Measurements from ENCODE around the gene C10orf90.

Gene C10orf90

GRCh38 chr10:126500866-126501265 lies 169.6 kb downstream of the C10orf90 start:
- no peak for DNase-seq

GRCh38 chr10:126500185-126500584 lies 170.3 kb downstream of the C10orf90 start:
- DNase-seq, result no peak

- DNase-seq, result no peak
These were observed 170.7 kb downstream of the C10orf90 start for GRCh38 chr10:126499744-126500143.

- no peak for DNase-seq
These were observed 172.8 kb downstream of the C10orf90 start for GRCh38 chr10:126497672-126498071.

- DNase-seq, result no peak
These were observed 173.5 kb downstream of the C10orf90 start for GRCh38 chr10:126496771-126497545.

- no peak for DNase-seq
These were observed 179.0 kb downstream of the C10orf90 start for GRCh38 chr10:126491476-126491875.

GRCh38 chr10:126481181-126481580 lies 189.3 kb downstream of the C10orf90 start:
- no peak for DNase-seq

- DNase-seq, result no peak
These were observed 189.8 kb downstream of the C10orf90 start for GRCh38 chr10:126480648-126481047.

GRCh38 chr10:126479280-126479895 lies 191.1 kb downstream of the C10orf90 start:
- no peak for DNase-seq

- no peak for DNase-seq
These were observed 191.9 kb downstream of the C10orf90 start for GRCh38 chr10:126478546-126478945.

- no peak for DNase-seq
These were observed 194.2 kb downstream of the C10orf90 start for GRCh38 chr10:126476246-126476645.

GRCh38 chr10:126475074-126475691 lies 195.3 kb downstream of the C10orf90 start:
- no peak for DNase-seq

- no peak for DNase-seq
These were observed 196.5 kb downstream of the C10orf90 start for GRCh38 chr10:126474031-126474430.

- DNase-seq, result no peak
These were observed 199.5 kb downstream of the C10orf90 start for GRCh38 chr10:126470991-126471390.

GRCh38 chr10:126469692-126470091 lies 200.8 kb downstream of the C10orf90 start:
- DNase-seq, result no peak

GRCh38 chr10:126468876-126469643 lies 201.4 kb downstream of the C10orf90 start:
- no peak for DNase-seq

- DNase-seq, result no peak
These were observed 202.0 kb downstream of the C10orf90 start for GRCh38 chr10:126468467-126468866.

- DNase-seq, result no peak
These were observed 204.7 kb downstream of the C10orf90 start for GRCh38 chr10:126465771-126466170.

- no peak for DNase-seq
These were observed 207.2 kb downstream of the C10orf90 start for GRCh38 chr10:126463286-126463685.

GRCh38 chr10:126461289-126461940 lies 209.1 kb downstream of the C10orf90 start:
- no peak for DNase-seq

GRCh38 chr10:126459878-126460481 lies 210.5 kb downstream of the C10orf90 start:
- no peak for DNase-seq

Measured in RPMI8226 (cell line).